Lower lobe of right lung (tissue), 2 donors: Measurements from ENCODE around the gene THAP4. TPM values are rescaled to one million over a fixed set of nuclear protein-coding genes. Genes with fewer than 3 reads are reported as not detected.

ENCODE experiments used
- ATAC-seq, 2 donors: fragments of 200-7000 bp; cut with Tn5 transposase; one replicate each; pipeline ENCODE4 v1.9.1; 2020 to 2022; ENCODE audit warnings: mild to moderate bottlenecking in 2 of 2, moderate library complexity in 2 of 2
- DNase-seq: peaks from one replicate; pipeline ENCODE4 v3.0.0-alpha.2; 2020
- H3K27ac ChIP-seq: fragments of 200-600 bp; one replicate; pipeline ENCODE4 v1.8.0; 2022
- H3K27me3 ChIP-seq: fragments of 200-600 bp; one replicate; pipeline ENCODE4 v1.8.0; 2022; ENCODE audit warnings: low read depth
- H3K36me3 ChIP-seq: fragments of 200-600 bp; one replicate; pipeline ENCODE4 v1.8.0; 2022; ENCODE audit warnings: mild to moderate bottlenecking
- H3K4me1 ChIP-seq: fragments of 200-600 bp; one replicate; pipeline ENCODE4 v1.8.0; 2022
- H3K4me3 ChIP-seq: fragments of 200-600 bp; one replicate; pipeline ENCODE4 v1.8.0; 2022; ENCODE audit warnings: mild to moderate bottlenecking
- H3K9me3 ChIP-seq: fragments of 200-600 bp; one replicate; pipeline ENCODE4 v1.8.0; 2022
- intact Hi-C: fragments of 100-400 bp; cut with DNase I; formaldehyde crosslinking; loops from one replicate; pipeline ENCODE4 v1.11.0; 2022
- total RNA-seq: library from RNA; stranded (reverse); fragmentation: NEBNext Ultra II Directional; extraction: Animal tissue kit (Norgen Biotek cat#: 25700); gene quantifications from one replicate; pipeline ENCODE4 v1.2.1, GENCODE V29; 2021
- TF ChIP-seq, protein P1 (sequence below): fragments of 200-600 bp; IDR thresholded peaks from one replicate; pipeline ENCODE4 v1.8.0; 2022; ENCODE audit warnings: antibody characterized with exemption, mild to moderate bottlenecking
- donor health status: DM: no; HTN: yes; CAD: no; lungs with severe emphysema.

The THAP4 gene
- total RNA-seq, 1 donor from 2014 or later, result 39.8 TPM

GRCh38 chr2:241554610-241555322 is 82.2 kb downstream of the THAP4 start:
- H3K36me3 ChIP-seq, result no peaks in the 10 kb centered on the region
- ATAC-seq (peak; percentile 18 to 32), DNase-seq (no peak)
- H3K9me3 ChIP-seq, result peaks cover 5% of the 10 kb centered on the region
- no peak overlapping the region for H3K4me3 ChIP-seq
- intact Hi-C loops, result no loop called here
- H3K4me1 ChIP-seq, result peaks cover 20% of the 10 kb centered on the region
- peak overlapping the region; percentile 11 for H3K27ac ChIP-seq
- peaks cover 4% of the 10 kb centered on the region for H3K27me3 ChIP-seq
- TF ChIP-seq, protein P1, sequence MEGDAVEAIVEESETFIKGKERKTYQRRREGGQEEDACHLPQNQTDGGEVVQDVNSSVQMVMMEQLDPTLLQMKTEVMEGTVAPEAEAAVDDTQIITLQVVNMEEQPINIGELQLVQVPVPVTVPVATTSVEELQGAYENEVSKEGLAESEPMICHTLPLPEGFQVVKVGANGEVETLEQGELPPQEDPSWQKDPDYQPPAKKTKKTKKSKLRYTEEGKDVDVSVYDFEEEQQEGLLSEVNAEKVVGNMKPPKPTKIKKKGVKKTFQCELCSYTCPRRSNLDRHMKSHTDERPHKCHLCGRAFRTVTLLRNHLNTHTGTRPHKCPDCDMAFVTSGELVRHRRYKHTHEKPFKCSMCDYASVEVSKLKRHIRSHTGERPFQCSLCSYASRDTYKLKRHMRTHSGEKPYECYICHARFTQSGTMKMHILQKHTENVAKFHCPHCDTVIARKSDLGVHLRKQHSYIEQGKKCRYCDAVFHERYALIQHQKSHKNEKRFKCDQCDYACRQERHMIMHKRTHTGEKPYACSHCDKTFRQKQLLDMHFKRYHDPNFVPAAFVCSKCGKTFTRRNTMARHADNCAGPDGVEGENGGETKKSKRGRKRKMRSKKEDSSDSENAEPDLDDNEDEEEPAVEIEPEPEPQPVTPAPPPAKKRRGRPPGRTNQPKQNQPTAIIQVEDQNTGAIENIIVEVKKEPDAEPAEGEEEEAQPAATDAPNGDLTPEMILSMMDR, result no peak

DNA sequence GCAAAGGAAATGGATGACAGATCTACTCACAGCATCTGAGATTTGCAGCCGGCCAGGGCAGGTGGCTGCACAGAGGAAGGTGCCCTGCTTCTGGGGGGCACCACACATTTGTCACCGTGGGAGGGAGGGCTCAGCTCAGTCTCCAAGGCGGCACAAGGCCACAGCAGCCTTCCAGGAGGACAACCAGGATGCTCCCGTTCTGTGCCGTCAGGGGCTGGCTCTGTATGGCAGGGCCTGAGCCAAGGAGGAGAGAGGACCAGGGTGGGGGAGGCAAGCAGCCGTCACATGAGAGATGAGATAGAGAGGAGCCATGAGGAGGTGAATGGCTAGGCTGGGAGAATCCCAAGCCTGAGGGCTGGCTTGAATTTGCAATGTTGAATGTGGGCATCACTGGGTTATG is 83.0 kb downstream of the THAP4 start:
- no peak overlapping the region for H3K27ac ChIP-seq
- no peaks in the 10 kb centered on the region for H3K36me3 ChIP-seq
- intact Hi-C loops, result no loop called here
- TF ChIP-seq, protein P1, result no peak
- H3K9me3 ChIP-seq, result peaks cover 5% of the 10 kb centered on the region
- DNase-seq (no peak), ATAC-seq (no peak)
- H3K27me3 ChIP-seq, result peaks cover 4% of the 10 kb centered on the region
- no peak overlapping the region for H3K4me3 ChIP-seq
- H3K4me1 ChIP-seq, result peaks cover 21% of the 10 kb centered on the region

GRCh38 chr2:241553512-241553830 is 83.5 kb downstream of the THAP4 start:
- Histone ChIP-seq H3K36me3 (no peaks in the 10 kb centered on the region), H3K27ac (no peak overlapping the region), H3K4me1 (peaks cover 21% of the 10 kb centered on the region), H3K4me3 (no peak overlapping the region), H3K9me3 (peaks cover 5% of the 10 kb centered on the region), H3K27me3 (peaks cover 2% of the 10 kb centered on the region)
- no peak for ATAC-seq
- intact Hi-C loops, result no loop called here
- no peak for DNase-seq
- TF ChIP-seq, protein P1, result no peak

GRCh38 chr2:241551998-241552737 is 84.8 kb downstream of the THAP4 start:
- intact Hi-C loops, result no loop called here
- Histone ChIP-seq H3K27ac (peak overlapping the region; percentile 53), H3K27me3 (peaks cover 3% of the 10 kb centered on the region), H3K4me1 (peaks cover 24% of the 10 kb centered on the region), H3K4me3 (peak overlapping the region; percentile 39), H3K9me3 (peaks cover 5% of the 10 kb centered on the region), H3K36me3 (no peaks in the 10 kb centered on the region)
- DNase-seq, result no peak
- ATAC-seq, result peak; percentile 17 to 33
- TF ChIP-seq, protein P1, result no peak

- DNase-seq (no peak), ATAC-seq (no peak)
- peak overlapping the region; percentile 39 for H3K4me3 ChIP-seq
- peaks cover 29% of the 10 kb centered on the region for H3K4me1 ChIP-seq
- no peaks in the 10 kb centered on the region for H3K36me3 ChIP-seq
- peak overlapping the region; percentile 53 for H3K27ac ChIP-seq
- TF ChIP-seq, protein P1, result no peak
- peaks cover 1% of the 10 kb centered on the region for H3K9me3 ChIP-seq
- H3K27me3 ChIP-seq, result peaks cover 3% of the 10 kb centered on the region
- intact Hi-C loops, result no loop called here
Observed at GRCh38 chr2:241551599-241551997, 85.4 kb downstream of the THAP4 start.
